ENCODE results near the gene CAND1. TPM values are rescaled to one million over a fixed set of nuclear protein-coding genes. Genes with fewer than 3 reads are reported as not detected.

The CAND1 gene
- total and polyA plus RNA-seq, 2 of the 8 experiments (the other 6 are each of a cell fraction or from before 2014, with no cell fraction given): 39.4 to 271 TPM

DNA sequence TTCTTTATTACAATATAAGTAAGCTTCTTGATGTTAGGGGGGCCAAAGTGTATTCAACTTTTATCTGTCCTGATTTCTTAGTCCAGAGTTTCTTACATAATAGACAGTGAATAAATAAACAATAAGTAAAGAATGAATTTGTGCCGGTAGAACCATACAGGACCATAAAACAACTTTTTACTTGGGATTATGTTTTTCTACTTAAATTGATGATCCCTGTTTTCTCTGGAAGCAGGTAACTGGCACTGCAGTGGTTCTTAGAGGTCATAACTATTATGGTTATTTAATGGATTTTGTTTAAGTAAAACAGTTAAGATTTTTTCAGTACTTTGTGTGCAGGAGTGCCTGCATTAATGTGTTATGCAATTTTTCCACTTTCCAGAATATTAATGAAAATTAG, 10.5 kb downstream of the CAND1 start:
- FAIRE-seq: no peak
- Histone ChIP-seq H2BK5ac (ENCODE audit: low read depth, low read length) (no peak overlapping the region), H4K91ac (replicated peaks; ENCODE audit: insufficient read length, low read length) (no peak overlapping the region), H3K56ac (replicated peaks; ENCODE audit: insufficient read length, low read depth, low read length) (no peak overlapping the region), H3K36me3 (ENCODE audit: control insufficient read depth in 2 of 4, insufficient read depth in 4 of 4, low read length in 3 of 4) (peaks cover 0 to 17% (median 3%) of the 10 kb centered on the region in 4 experiments; a peak in 3 of 8 replicates), H3K23me2 (ENCODE audit: low read depth, low read length) (no peaks in the 10 kb centered on the region), H3K79me2 (ENCODE audit: control insufficient read depth in 1 of 2, insufficient read depth in 2 of 2, low read length in 2 of 2) (peaks cover 5 to 91% of the 10 kb centered on the region in 2 experiments), H3K18ac (ENCODE audit: extremely low read depth, low read length) (no peak overlapping the region), H3K79me1 (ENCODE audit: low read depth, low read length) (peaks cover 6% of the 10 kb centered on the region), H2AK5ac (ENCODE audit: low read depth, low read length) (no peak overlapping the region), H3K9ac (replicated peaks in 1 of 4; ENCODE audit: extremely low read depth in 1 of 4, low read depth in 3 of 4, low read length in 3 of 4) (no peak overlapping the region), H3K4me2 (ENCODE audit: insufficient read depth in 1 of 2, low read depth in 2 of 2, low read length in 2 of 2) (no peak overlapping the region), H3K23ac (ENCODE audit: insufficient read length) (no peak overlapping the region), H2BK15ac (ENCODE audit: low read length) (no peak overlapping the region), H3K14ac (ENCODE audit: insufficient read length) (no peak overlapping the region), H3K9me3 (ENCODE audit: insufficient read depth in 2 of 2, low read depth in 1 of 2, low read length in 1 of 2) (no peaks in the 10 kb centered on the region), H3K27ac (ENCODE audit: low read depth, low read length) (no peak overlapping the region), H2BK20ac (ENCODE audit: low read length) (no peak overlapping the region), H2AFZ (ENCODE audit: low read length) (no peak overlapping the region), H3K4ac (replicated peaks; ENCODE audit: insufficient read length, low read depth, low read length) (no peak overlapping the region), H3K4me1 (replicated peaks in 1 of 4; ENCODE audit: control insufficient read depth in 3 of 4, insufficient read depth in 4 of 4, low read length in 3 of 4) (peaks cover 0 to 2% (median 1%) of the 10 kb centered on the region in 4 experiments; a peak in 2 of 7 replicates), H3K27me3 (replicated peaks in 1 of 4; ENCODE audit: control insufficient read depth in 3 of 4, extremely low read depth in 1 of 4, insufficient read depth in 3 of 4, low read length in 3 of 4) (no peaks in the 10 kb centered on the region), H4K8ac (ENCODE audit: extremely low read depth, insufficient read depth, low read length) (no peak overlapping the region), H3K4me3 (ENCODE audit: extremely low read depth in 1 of 4, insufficient read depth in 2 of 4, low read depth in 3 of 4, low read length in 4 of 4) (no peak overlapping the region), H4K5ac (ENCODE audit: insufficient read length, low read depth, low read length) (no peak overlapping the region), H2BK12ac (ENCODE audit: low read depth, low read length) (no peak overlapping the region), H2BK120ac (replicated peaks; ENCODE audit: low read depth, low read length) (no peak overlapping the region), H4K20me1 (replicated peaks in 1 of 2; ENCODE audit: control insufficient read depth in 1 of 2, insufficient read depth in 2 of 2, low read length in 2 of 2) (peaks cover 9 to 14% of the 10 kb centered on the region in 2 experiments)
- 95% methylated on average over 1 of the region's 1 CpG; no CpG with 5 or more reads in 1 of the 2 experiments for WGBS, 2 experiments (ENCODE audit: extremely low coverage in 1 of 2, insufficient coverage in 1 of 2, insufficient read length in 1 of 2, insufficient replicate concordance in 2 of 2, low coverage in 1 of 2, low lambda C conversion rate in 2 of 2, missing lambda C conversion rate in 1 of 2)
- no peak for DNase-seq (ENCODE audit: low read depth in 1 of 2, low spot score in 2 of 2)
- CTCF ChIA-PET (ENCODE audit: partially characterized antibody): interaction anchor here (0.6 to 2.5 kb wide), 4 partner anchors 9 to 58 kb away, joined by 3 to 6 read pairs (median 4); partner anchors contain the start of gene CAND1
- TF ChIP-seq JUND (IDR thresholded peaks at IDR 0.05; ENCODE audit: low read length): no peak
- TF ChIP-seq SIX5 (IDR thresholded peaks at IDR 0.05; ENCODE audit: low read depth, low read length): no peak
- TF ChIP-seq BCL11A (IDR thresholded peaks at IDR 0.05; ENCODE audit: low read depth in 2 of 2, low read length in 2 of 2): no peak
- TF ChIP-seq SP2 (IDR thresholded peaks at IDR 0.05; ENCODE audit: low read length): no peak
- no peak for TF ChIP-seq HDAC6 (IDR thresholded peaks at IDR 0.05; ENCODE audit: low read depth, low read length)
- no peak for TF ChIP-seq TBP (IDR thresholded peaks at IDR 0.05; ENCODE audit: low read depth, low read length)
- TF ChIP-seq SAP30 (IDR thresholded peaks at IDR 0.05; ENCODE audit: insufficient read depth, insufficient replicate concordance, low read length): no peak
- no peak for TF ChIP-seq SIRT6 (IDR thresholded peaks at IDR 0.05; ENCODE audit: low read length)
- no peak for TF ChIP-seq RAD21 (IDR thresholded peaks at IDR 0.05 in 1 of 2, conservative IDR thresholded peaks at IDR 0.05 in 1 of 2; ENCODE audit: low read depth in 2 of 2, low read length in 2 of 2)
- no peak for TF ChIP-seq CTCF (IDR thresholded peaks at IDR 0.05; ENCODE audit: control extremely low read depth in 1 of 3, insufficient read depth in 1 of 3, low read depth in 1 of 3, low read length in 3 of 3)
- POLR2A ChIA-PET (ENCODE audit: partially characterized antibody): interaction anchor here (4.7 kb wide), 1 partner anchor 11 kb away, joined by 33 read pairs; the partner anchor contains the start of gene CAND1
